Panc1 (cell line): ENCODE data around the gene ZNF518B. TPM values are rescaled to one million over a fixed set of nuclear protein-coding genes. Genes with fewer than 3 reads are reported as not detected.

Experiments
- ATAC-seq: fragments of 200-7000 bp; cut with Tn5 transposase; 2 replicates; pipeline ENCODE4 v1.9.1; 2020; ENCODE audit warnings: mild to moderate bottlenecking, moderate library complexity
- BruUV-seq: library from RNA; stranded (reverse); fragments of 400-500 nt; replicated peaks from 2 replicates; lab custom pipeline; 2021; lab: Mats Ljungman, UMichigan
- CTCF ChIA-PET: fragments of 300-600 bp; sonication (Branson Sonifier 250); formaldehyde crosslinking; loops from one replicate; lab custom pipeline; 2022; ENCODE audit warnings: antibody characterized with exemption; lab: Charles Lee
- POLR2A ChIA-PET: fragments of 300-600 bp; sonication (Branson Sonifier 250); formaldehyde crosslinking; loops from one replicate; lab custom pipeline; 2022; ENCODE audit warnings: antibody characterized with exemption; lab: Charles Lee
- DNase-seq: peaks from one replicate; pipeline ENCODE4 v3.0.0-alpha.2; 2010; ENCODE audit warnings: low read depth, low spot score
- H3K27ac ChIP-seq: 2 replicates; pipeline ENCODE4 v1.5.1; 2011; ENCODE audit warnings: mild to moderate bottlenecking, low read length, inconsistent platforms
- H3K27me3 ChIP-seq: fragments of 200-500 bp; sonication (Bioruptor generic); 2 replicates; pipeline ENCODE4 v1.6.0; 2014; ENCODE audit warnings: low read length, inconsistent platforms; ENCODE audit not compliant: control insufficient read depth, insufficient read depth
- H3K36me3 ChIP-seq: fragments of 200-500 bp; sonication (Bioruptor generic); 2 replicates; pipeline ENCODE4 v1.5.1; 2014; ENCODE audit warnings: inconsistent platforms, mild to moderate bottlenecking, low read length, moderate library complexity; ENCODE audit not compliant: control insufficient read depth, insufficient read depth
- H3K4me1 ChIP-seq: 2 replicates; pipeline ENCODE4 v1.5.1; 2011; ENCODE audit warnings: inconsistent platforms, mild to moderate bottlenecking, low read length, moderate library complexity; ENCODE audit not compliant: control insufficient read depth, insufficient read depth
- H3K4me3 ChIP-seq, 2 experiments: 2 replicates each; pipeline ENCODE4 v1.5.1; 2011 to 2012; ENCODE audit warnings: low read depth in 2 of 2, low read length in 2 of 2, mild to moderate bottlenecking in 2 of 2, inconsistent platforms in 1 of 2, moderate library complexity in 1 of 2
- H3K9me3 ChIP-seq: fragments of 200-500 bp; sonication (Bioruptor generic); 2 replicates; pipeline ENCODE4 v1.5.1; 2014; ENCODE audit warnings: low read depth, mild to moderate bottlenecking, inconsistent platforms, low read length, moderate library complexity; ENCODE audit not compliant: control insufficient read depth, insufficient read depth
- POLR2AphosphoS5 ChIP-seq: IDR thresholded peaks from 2 replicates; pipeline ENCODE4 v1.6.1; 2012; ENCODE audit warnings: mild to moderate bottlenecking, low read depth, low read length, moderate library complexity
- SIN3A ChIP-seq: IDR thresholded peaks from 2 replicates; pipeline ENCODE4 v1.6.1; 2012; ENCODE audit warnings: low read depth, mild to moderate bottlenecking, low read length, moderate library complexity, borderline replicate concordance; ENCODE audit not compliant: insufficient read depth
- TCF7L2 ChIP-seq: IDR thresholded peaks from 2 replicates; pipeline ENCODE4 v1.6.1; 2011; ENCODE audit warnings: mild to moderate bottlenecking, low read depth, low read length, inconsistent platforms
- in situ Hi-C: cut with HindIII; loops from 2 replicates; pipeline ENCODE4 v1.10.0; 2016; ENCODE audit warnings: low sequenced_read_pairs, low pct_unique_long_range_greater_than_20kb
- intact Hi-C: fragments of 100-400 bp; cut with micrococcal nuclease; formaldehyde crosslinking; loops from one replicate; pipeline ENCODE4 v1.10.0; 2022; ENCODE audit not compliant: unreplicated experiment
- total RNA-seq: library from RNA; stranded (reverse); gene quantifications from one replicate; pipeline ENCODE4 v1.2.1, GENCODE V29; 2021; ENCODE audit not compliant: unreplicated experiment
- TF ChIP-seq, protein P1 (sequence below), 2 experiments: IDR thresholded peaks; 2 replicates each; pipeline ENCODE4 v1.6.1; 2011 to 2012; ENCODE audit warnings: low read depth in 2 of 2, control low read depth in 1 of 2, low read length in 1 of 2, mild to moderate bottlenecking in 1 of 2, moderate library complexity in 1 of 2; ENCODE audit not compliant: insufficient read depth in 1 of 2
- TF ChIP-seq, protein P2 (sequence below): fragments of 450-650 bp; IDR thresholded peaks from 2 replicates; pipeline ENCODE4 v1.5.1; 2017; ENCODE audit warnings: mild to moderate bottlenecking

The ZNF518B gene
- total RNA-seq, 1 experiment from 2014 or later, result 20.8 TPM

DNA sequence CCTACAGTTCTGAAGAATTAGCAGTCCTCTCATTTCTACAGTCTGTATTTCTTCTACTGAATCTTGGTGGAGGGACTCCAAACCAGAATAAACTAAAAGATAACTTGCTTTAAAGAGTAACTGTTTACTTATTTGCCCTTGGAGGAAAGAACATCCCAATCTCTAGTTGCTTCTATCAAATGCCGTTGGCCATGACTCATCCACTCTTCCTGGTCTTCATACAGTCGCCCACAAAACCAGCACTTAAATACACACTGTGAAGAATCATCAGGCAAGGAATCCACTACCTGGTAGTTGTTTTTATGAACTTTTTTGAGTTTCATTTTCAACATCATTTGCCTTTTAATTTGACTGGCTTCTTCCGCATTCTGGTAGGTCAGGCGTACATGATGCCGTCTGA lies 14.2 kb downstream of the ZNF518B start:
- ChIA-PET CTCF (no interaction called here), POLR2A (no interaction called here)
- H3K27ac ChIP-seq, result no peak overlapping the region
- in situ Hi-C loops, result no loop called here
- H3K4me3 ChIP-seq, result no peak overlapping the region
- no peak for ATAC-seq
- no TSS peak for BruUV-seq
- H3K36me3 ChIP-seq, result peaks cover 2% of the 10 kb centered on the region; the same call in 1 of the 2 replicates
- no peaks in the 10 kb centered on the region for H3K27me3 ChIP-seq
- intact Hi-C loops, result no loop called here
- no peak for TF ChIP-seq TCF7L2
- TF ChIP-seq, protein P1, sequence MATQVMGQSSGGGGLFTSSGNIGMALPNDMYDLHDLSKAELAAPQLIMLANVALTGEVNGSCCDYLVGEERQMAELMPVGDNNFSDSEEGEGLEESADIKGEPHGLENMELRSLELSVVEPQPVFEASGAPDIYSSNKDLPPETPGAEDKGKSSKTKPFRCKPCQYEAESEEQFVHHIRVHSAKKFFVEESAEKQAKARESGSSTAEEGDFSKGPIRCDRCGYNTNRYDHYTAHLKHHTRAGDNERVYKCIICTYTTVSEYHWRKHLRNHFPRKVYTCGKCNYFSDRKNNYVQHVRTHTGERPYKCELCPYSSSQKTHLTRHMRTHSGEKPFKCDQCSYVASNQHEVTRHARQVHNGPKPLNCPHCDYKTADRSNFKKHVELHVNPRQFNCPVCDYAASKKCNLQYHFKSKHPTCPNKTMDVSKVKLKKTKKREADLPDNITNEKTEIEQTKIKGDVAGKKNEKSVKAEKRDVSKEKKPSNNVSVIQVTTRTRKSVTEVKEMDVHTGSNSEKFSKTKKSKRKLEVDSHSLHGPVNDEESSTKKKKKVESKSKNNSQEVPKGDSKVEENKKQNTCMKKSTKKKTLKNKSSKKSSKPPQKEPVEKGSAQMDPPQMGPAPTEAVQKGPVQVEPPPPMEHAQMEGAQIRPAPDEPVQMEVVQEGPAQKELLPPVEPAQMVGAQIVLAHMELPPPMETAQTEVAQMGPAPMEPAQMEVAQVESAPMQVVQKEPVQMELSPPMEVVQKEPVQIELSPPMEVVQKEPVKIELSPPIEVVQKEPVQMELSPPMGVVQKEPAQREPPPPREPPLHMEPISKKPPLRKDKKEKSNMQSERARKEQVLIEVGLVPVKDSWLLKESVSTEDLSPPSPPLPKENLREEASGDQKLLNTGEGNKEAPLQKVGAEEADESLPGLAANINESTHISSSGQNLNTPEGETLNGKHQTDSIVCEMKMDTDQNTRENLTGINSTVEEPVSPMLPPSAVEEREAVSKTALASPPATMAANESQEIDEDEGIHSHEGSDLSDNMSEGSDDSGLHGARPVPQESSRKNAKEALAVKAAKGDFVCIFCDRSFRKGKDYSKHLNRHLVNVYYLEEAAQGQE (IDR thresholded peaks at IDR 0.05; ENCODE audit: insufficient read depth in 1 of 2, low read depth in 2 of 2, low read length in 1 of 2), result no peak
- no peaks in the 10 kb centered on the region for H3K4me1 ChIP-seq
- no peaks in the 10 kb centered on the region for H3K9me3 ChIP-seq
- no peak for DNase-seq

DNA sequence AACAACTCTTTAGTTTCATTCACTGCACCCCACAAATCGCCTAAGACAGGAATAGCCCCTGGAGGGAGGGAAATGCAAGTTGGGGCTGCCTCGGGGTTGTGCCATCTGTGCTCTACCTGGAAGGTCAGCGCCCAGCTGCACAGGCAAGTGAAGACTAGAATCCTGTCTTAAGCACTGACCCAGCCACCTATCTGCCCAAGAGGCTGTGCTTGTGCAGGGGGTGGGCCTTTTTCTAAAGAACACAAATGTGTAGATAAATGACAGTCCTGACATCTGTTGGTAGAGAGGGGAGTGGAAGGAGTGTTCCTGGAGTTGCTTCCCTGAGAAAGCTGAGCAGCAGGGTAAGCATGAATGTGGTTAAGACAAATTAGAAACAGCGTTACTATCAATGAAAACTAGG lies 15.7 kb downstream of the ZNF518B start:
- H3K27ac ChIP-seq, result no peak overlapping the region
- peaks cover 2% of the 10 kb centered on the region; the same call in 1 of the 2 replicates for H3K36me3 ChIP-seq
- ChIA-PET CTCF (no interaction called here), POLR2A (no interaction called here)
- H3K4me3 ChIP-seq, result no peak overlapping the region
- no peaks in the 10 kb centered on the region for H3K4me1 ChIP-seq
- H3K9me3 ChIP-seq, result no peaks in the 10 kb centered on the region
- no TSS peak for BruUV-seq
- TF ChIP-seq, protein P2, sequence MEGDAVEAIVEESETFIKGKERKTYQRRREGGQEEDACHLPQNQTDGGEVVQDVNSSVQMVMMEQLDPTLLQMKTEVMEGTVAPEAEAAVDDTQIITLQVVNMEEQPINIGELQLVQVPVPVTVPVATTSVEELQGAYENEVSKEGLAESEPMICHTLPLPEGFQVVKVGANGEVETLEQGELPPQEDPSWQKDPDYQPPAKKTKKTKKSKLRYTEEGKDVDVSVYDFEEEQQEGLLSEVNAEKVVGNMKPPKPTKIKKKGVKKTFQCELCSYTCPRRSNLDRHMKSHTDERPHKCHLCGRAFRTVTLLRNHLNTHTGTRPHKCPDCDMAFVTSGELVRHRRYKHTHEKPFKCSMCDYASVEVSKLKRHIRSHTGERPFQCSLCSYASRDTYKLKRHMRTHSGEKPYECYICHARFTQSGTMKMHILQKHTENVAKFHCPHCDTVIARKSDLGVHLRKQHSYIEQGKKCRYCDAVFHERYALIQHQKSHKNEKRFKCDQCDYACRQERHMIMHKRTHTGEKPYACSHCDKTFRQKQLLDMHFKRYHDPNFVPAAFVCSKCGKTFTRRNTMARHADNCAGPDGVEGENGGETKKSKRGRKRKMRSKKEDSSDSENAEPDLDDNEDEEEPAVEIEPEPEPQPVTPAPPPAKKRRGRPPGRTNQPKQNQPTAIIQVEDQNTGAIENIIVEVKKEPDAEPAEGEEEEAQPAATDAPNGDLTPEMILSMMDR, result no peak
- TF ChIP-seq POLR2AphosphoS5 (no peak), SIN3A (no peak), TCF7L2 (no peak)
- TF ChIP-seq, protein P1 (IDR thresholded peaks at IDR 0.05; ENCODE audit: insufficient read depth in 1 of 2, low read depth in 2 of 2, low read length in 1 of 2), result no peak
- DNase-seq (no peak), ATAC-seq (no peak)
- H3K27me3 ChIP-seq, result no peaks in the 10 kb centered on the region
- in situ Hi-C loops, result no loop called here
- intact Hi-C loops, result no loop called here
